ENCODE measurements around the gene AGBL5. TPM values are rescaled to one million over a fixed set of nuclear protein-coding genes. Genes with fewer than 3 reads are reported as not detected.
"Not testable (repeated sequence)": the region's sequence is repeated elsewhere in the genome, so short reads cannot be mapped to it uniquely, and the experiment has no call there.

AGBL5 gene
- total RNA-seq, 1 donor from 2014 or later, result 18.9 TPM

DNA sequence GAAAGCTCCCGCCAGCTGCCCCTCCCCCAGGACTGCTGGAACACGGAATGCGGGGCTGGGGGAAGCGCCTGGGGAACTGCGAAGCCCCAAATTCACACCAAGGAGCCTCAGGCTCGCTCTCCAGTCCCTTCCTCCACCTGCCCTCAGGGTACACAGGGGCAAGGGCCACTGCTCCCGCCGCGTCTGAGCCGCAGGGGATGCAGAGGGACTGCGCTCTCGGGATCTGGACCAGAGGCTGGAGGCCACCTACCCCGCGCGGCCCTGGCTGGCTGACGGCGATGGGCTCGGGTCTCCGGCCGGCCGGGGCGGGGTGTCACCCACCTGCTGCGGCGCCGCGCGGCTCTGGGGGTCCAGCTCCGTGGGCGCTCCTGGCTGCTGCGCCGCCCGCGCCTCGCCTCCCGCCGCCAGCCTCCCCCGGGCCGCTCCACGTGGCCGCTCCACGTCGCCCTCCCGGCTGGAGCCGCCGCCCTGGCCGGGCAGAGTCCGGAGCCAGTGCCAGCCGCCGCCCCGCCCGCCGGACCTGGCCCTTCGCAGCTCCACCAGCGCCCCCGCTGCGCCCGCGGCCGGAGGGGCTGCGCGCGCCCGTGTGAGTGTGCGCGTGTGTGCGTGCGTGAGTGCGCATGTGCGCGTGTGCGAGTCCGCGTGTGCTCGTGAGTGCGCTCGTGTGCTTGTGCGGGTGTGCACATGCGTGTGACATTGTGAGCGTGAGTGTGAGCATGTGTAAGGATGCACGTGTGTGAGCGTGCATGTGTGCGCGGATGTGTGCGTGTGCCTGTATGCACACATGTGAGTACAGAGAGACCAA lies 67.3 kb downstream of the AGBL5 start, which contains the start of gene CGREF1:
Gene CGREF1, minus strand, starts transcription at position 604 of the 805 bp plus-strand sequence. CDS start 14,762 bp downstream, outside the sequence.
- H3K4me3 ChIP-seq, result peak within 1 kb of the TSS; percentile 40
- H3K9me3 ChIP-seq, result no peaks in the 10 kb centered on the region
- H3K27ac ChIP-seq, result no peak within 1 kb of the TSS
- intact Hi-C loops (cut with DNase I), result no loop called here
- TF ChIP-seq, protein P1, sequence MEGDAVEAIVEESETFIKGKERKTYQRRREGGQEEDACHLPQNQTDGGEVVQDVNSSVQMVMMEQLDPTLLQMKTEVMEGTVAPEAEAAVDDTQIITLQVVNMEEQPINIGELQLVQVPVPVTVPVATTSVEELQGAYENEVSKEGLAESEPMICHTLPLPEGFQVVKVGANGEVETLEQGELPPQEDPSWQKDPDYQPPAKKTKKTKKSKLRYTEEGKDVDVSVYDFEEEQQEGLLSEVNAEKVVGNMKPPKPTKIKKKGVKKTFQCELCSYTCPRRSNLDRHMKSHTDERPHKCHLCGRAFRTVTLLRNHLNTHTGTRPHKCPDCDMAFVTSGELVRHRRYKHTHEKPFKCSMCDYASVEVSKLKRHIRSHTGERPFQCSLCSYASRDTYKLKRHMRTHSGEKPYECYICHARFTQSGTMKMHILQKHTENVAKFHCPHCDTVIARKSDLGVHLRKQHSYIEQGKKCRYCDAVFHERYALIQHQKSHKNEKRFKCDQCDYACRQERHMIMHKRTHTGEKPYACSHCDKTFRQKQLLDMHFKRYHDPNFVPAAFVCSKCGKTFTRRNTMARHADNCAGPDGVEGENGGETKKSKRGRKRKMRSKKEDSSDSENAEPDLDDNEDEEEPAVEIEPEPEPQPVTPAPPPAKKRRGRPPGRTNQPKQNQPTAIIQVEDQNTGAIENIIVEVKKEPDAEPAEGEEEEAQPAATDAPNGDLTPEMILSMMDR (IDR thresholded peaks at IDR 0.05), result no peak
- no peak for ATAC-seq
- H3K4me1 ChIP-seq, result peaks cover 15% of the 10 kb centered on the region
- H3K36me3 ChIP-seq, result no peaks in the 10 kb centered on the region
- DNase-seq, result no peak
- peaks cover 16% of the 10 kb centered on the region for H3K27me3 ChIP-seq (ENCODE audit: low read depth)

DNA sequence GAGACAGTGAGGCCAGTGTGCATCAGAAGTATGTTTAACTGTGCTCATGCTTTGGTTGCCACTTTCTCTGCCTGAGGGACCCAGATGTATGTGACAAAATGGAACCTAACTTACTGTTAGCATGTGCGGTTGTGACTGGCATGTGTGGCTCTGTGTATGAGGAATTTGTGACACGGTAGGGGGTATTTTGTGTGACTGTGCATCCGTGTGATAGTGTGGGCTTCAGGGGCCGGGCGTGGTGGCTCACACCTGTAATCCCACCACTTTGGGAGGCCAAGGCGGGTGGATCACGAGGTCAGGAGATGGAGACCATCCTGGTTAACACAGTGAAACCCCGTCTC lies 67.8 kb downstream of the AGBL5 start:
- H3K36me3 ChIP-seq; DNase-seq; ATAC-seq; intact Hi-C loops (cut with DNase I); H3K27ac ChIP-seq; H3K9me3 ChIP-seq: not testable (repeated sequence)
- Histone ChIP-seq H3K4me1 (peaks cover 15% of the 10 kb centered on the region), H3K27me3 (ENCODE audit: low read depth) (peaks cover 16% of the 10 kb centered on the region), H3K4me3 (peak overlapping the region; percentile 40)

Other genes starting within 250 kb of the AGBL5 start
- not detected for gene DPYSL5, start 203.5 kb upstream of the AGBL5 start, total RNA-seq
- gene MAPRE3, start 81.0 kb upstream of the AGBL5 start, total RNA-seq, result 27.1 TPM
- 62.9 TPM for gene TMEM214, start 18.7 kb upstream of the AGBL5 start, total RNA-seq
- gene OST4, start 20.0 kb downstream of the AGBL5 start, total RNA-seq, result 243 TPM
- 56.3 TPM for gene EMILIN1, start 26.9 kb downstream of the AGBL5 start, total RNA-seq
- gene KHK, start 35.1 kb downstream of the AGBL5 start, total RNA-seq, result 5.1 TPM
- gene CGREF1, start 67.5 kb downstream of the AGBL5 start, total RNA-seq, result 0.74 TPM
- 0.21 TPM for gene ABHD1, start 72.1 kb downstream of the AGBL5 start, total RNA-seq
- gene PREB, start 83.0 kb downstream of the AGBL5 start, total RNA-seq, result 37.7 TPM
- not detected for gene PRR30, start 87.7 kb downstream of the AGBL5 start, total RNA-seq
- gene TCF23, start 97.3 kb downstream of the AGBL5 start, total RNA-seq, result 1.2 TPM
- gene ATRAID, start 160.4 kb downstream of the AGBL5 start, total RNA-seq, result 102 TPM
- gene SLC5A6, start 160.6 kb downstream of the AGBL5 start, total RNA-seq, result 20.8 TPM
- 28.8 TPM for gene CAD, start 165.7 kb downstream of the AGBL5 start, total RNA-seq
- 0.80 TPM for gene SLC30A3, start 211.4 kb downstream of the AGBL5 start, total RNA-seq
- gene DNAJC5G, start 223.8 kb downstream of the AGBL5 start, total RNA-seq, result not detected
- not detected for gene TRIM54, start 230.8 kb downstream of the AGBL5 start, total RNA-seq

All from lower lobe of right lung (tissue), 2 donors.